HCT116 (cell line): ENCODE measurements around the gene NDUFC2. TPM values are rescaled to one million over a fixed set of nuclear protein-coding genes. Genes with fewer than 3 reads are reported as not detected.

Source experiments
- ATAC-seq: fragments of 200-7000 bp; cut with Tn5 transposase; 2 replicates; pipeline ENCODE4 v1.9.1; 2020; ENCODE audit warnings: mild to moderate bottlenecking, moderate library complexity
- BruUV-seq: library from RNA; stranded (reverse); fragments of 400-500 nt; replicated peaks from 2 replicates; lab custom pipeline; 2021; lab: Mats Ljungman, UMichigan
- CTCF ChIA-PET: fragments of 300-600 bp; sonication (Branson Sonifier 250); formaldehyde crosslinking; loops from one replicate; lab custom pipeline; 2021; ENCODE audit warnings: antibody characterized with exemption; lab: Charles Lee
- POLR2A ChIA-PET: fragments of 300-600, 350-600 bp; sonication (Branson Sonifier 250); formaldehyde crosslinking; loops from one replicate; lab custom pipeline; 2021; ENCODE audit warnings: antibody characterized with exemption; lab: Charles Lee
- RAD21 ChIA-PET, 2 experiments: fragments of 300-600 bp; sonication (Branson Sonifier 250); formaldehyde crosslinking; loops; one replicate each; lab custom pipeline; 2023; ENCODE audit warnings: low total read pairs in 2 of 2; ENCODE audit not compliant: uncharacterized antibody in 2 of 2, unreplicated experiment in 2 of 2, low non-redundant PET in 1 of 2; lab: Charles Lee
- DNase-seq: peaks from one replicate; pipeline ENCODE4 v3.0.0-alpha.2; 2010; ENCODE audit warnings: low read depth, low spot score
- H2AFZ ChIP-seq: fragments of 200-600 bp; shearing (Covaris generic), sonication (generic); 2 replicates; pipeline ENCODE4 v1.6.1; 2017; ENCODE audit warnings: low read depth, mixed run types, mixed read lengths, antibody characterized with exemption, low read length; ENCODE audit not compliant: poor library complexity, severe bottlenecking
- H3K27ac ChIP-seq: 2 replicates; pipeline ENCODE4 v1.5.1; 2012; ENCODE audit warnings: low read depth, low read length
- H3K27me3 ChIP-seq: fragments of 200-600 bp; sonication (generic); 2 replicates; pipeline ENCODE4 v1.6.1; 2016; ENCODE audit warnings: mixed run types, low read length, mixed read lengths; ENCODE audit not compliant: insufficient read depth
- H3K36me3 ChIP-seq, 2 experiments: fragments of 200-500 bp in 1 of 2; fragments of 200-600 bp in 1 of 2; sonication (Bioruptor generic) in 1 of 2; sonication (generic) in 1 of 2; 2 replicates each; pipeline versions ENCODE4 v1.5.1 to v1.6.1; 2014 to 2016; ENCODE audit warnings: low read length in 2 of 2, inconsistent platforms in 1 of 2, mixed read lengths in 1 of 2, mixed run types in 1 of 2; ENCODE audit not compliant: insufficient read depth in 2 of 2, control insufficient read depth in 1 of 2
- H3K4me1 ChIP-seq, 2 experiments: fragments of 200-600 bp in 1 of 2; sonication (generic) in 1 of 2; 2 replicates each; pipeline versions ENCODE4 v1.5.1 to v1.6.1; 2012 to 2017; ENCODE audit warnings: low read length in 2 of 2, inconsistent platforms in 1 of 2, mild to moderate bottlenecking in 1 of 2, mixed read lengths in 1 of 2, mixed run types in 1 of 2, moderate library complexity in 1 of 2; ENCODE audit not compliant: insufficient read depth in 2 of 2, control insufficient read depth in 1 of 2
- H3K4me2 ChIP-seq: fragments of 200-600 bp; sonication (generic); 2 replicates; pipeline ENCODE4 v1.6.1; 2017; ENCODE audit warnings: mixed run types, low read length, mixed read lengths
- H3K4me3 ChIP-seq, 2 experiments: fragments of 200-600 bp in 1 of 2; sonication (generic) in 1 of 2; replicated peaks in 1 of 2; 2 replicates each; pipeline ENCODE4 v1.5.1; 2011 to 2016; ENCODE audit warnings: low read length in 2 of 2, control low read depth in 1 of 2, low read depth in 1 of 2, mild to moderate bottlenecking in 1 of 2, mixed read lengths in 1 of 2, mixed run types in 1 of 2
- H3K79me2 ChIP-seq: fragments of 200-600 bp; sonication (generic); 2 replicates; pipeline ENCODE4 v1.6.1; 2017; ENCODE audit warnings: mild to moderate bottlenecking, mixed run types, low read length, moderate library complexity, mixed read lengths; ENCODE audit not compliant: insufficient read depth
- H3K9ac ChIP-seq: fragments of 200-600 bp; sonication (generic); 2 replicates; pipeline ENCODE4 v1.6.1; 2016; ENCODE audit warnings: low read length, mixed read lengths
- H3K9me2 ChIP-seq: fragments of 200-600 bp; sonication (generic), shearing (Covaris generic); 2 replicates; pipeline ENCODE4 v1.6.1; 2017; ENCODE audit warnings: mixed run types, mild to moderate bottlenecking, moderate library complexity; ENCODE audit not compliant: insufficient read depth
- H3K9me3 ChIP-seq, 2 experiments: fragments of 200-500 bp in 1 of 2; fragments of 200-600 bp in 1 of 2; sonication (Bioruptor generic) in 1 of 2; sonication (generic) in 1 of 2; 2 replicates each; pipeline ENCODE4 v1.6.1; 2014 to 2017; ENCODE audit warnings: low read length in 2 of 2, mixed read lengths in 2 of 2, inconsistent platforms in 1 of 2, low read depth in 1 of 2, mild to moderate bottlenecking in 1 of 2, mixed run types in 1 of 2, moderate library complexity in 1 of 2; ENCODE audit not compliant: control insufficient read depth in 1 of 2, insufficient read depth in 1 of 2
- H4K20me1 ChIP-seq: fragments of 200-600 bp; sonication (generic), shearing (Covaris generic); 2 replicates; pipeline ENCODE4 v1.6.1; 2017; ENCODE audit warnings: mixed run types, mild to moderate bottlenecking, moderate library complexity; ENCODE audit not compliant: insufficient read depth
- CEBPB ChIP-seq: IDR thresholded peaks from 2 replicates; pipeline ENCODE4 v1.6.1; 2012; ENCODE audit warnings: low read depth
- ELF1 ChIP-seq: IDR thresholded peaks from 2 replicates; pipeline ENCODE4 v1.6.1; 2012; ENCODE audit warnings: low read depth, borderline replicate concordance
- EZH2phosphoT487 ChIP-seq: fragments of 200-600 bp; IDR thresholded peaks from 2 replicates; pipeline ENCODE4 v1.6.1; 2018; ENCODE audit warnings: antibody characterized with exemption, borderline replicate concordance
- JUND ChIP-seq: IDR thresholded peaks from 2 replicates; pipeline ENCODE4 v1.6.1; 2012
- POLR2A ChIP-seq: IDR thresholded peaks from 2 replicates; pipeline ENCODE4 v1.7.0; 2011; ENCODE audit warnings: borderline replicate concordance; ENCODE audit not compliant: insufficient read depth, insufficient read length; ENCODE audit errors: extremely low read depth
- SP1 ChIP-seq: IDR thresholded peaks from 2 replicates; pipeline ENCODE4 v1.6.1; 2012; ENCODE audit warnings: low read depth
- SRF ChIP-seq: IDR thresholded peaks from 2 replicates; pipeline ENCODE4 v1.6.1; 2012; ENCODE audit warnings: low read depth
- TCF7L2 ChIP-seq: IDR thresholded peaks from 2 replicates; pipeline ENCODE4 v1.7.0; 2011; ENCODE audit warnings: borderline replicate concordance, inconsistent platforms; ENCODE audit not compliant: insufficient read depth, insufficient read length; ENCODE audit errors: extremely low read depth
- YY1 ChIP-seq: IDR thresholded peaks from 2 replicates; pipeline ENCODE4 v1.6.1; 2011; ENCODE audit warnings: low read length, low read depth, moderate library complexity, mild to moderate bottlenecking; ENCODE audit not compliant: insufficient replicate concordance; ENCODE audit errors: extremely low read depth
- ZFX ChIP-seq: fragments of 450-650 bp; IDR thresholded peaks from 2 replicates; pipeline ENCODE4 v1.6.1; 2017
- intact Hi-C: fragments of 100-400 bp; cut with micrococcal nuclease; formaldehyde crosslinking; loops from 2 replicates; pipeline ENCODE4 v1.10.0; 2022
- total RNA-seq: library from RNA; stranded (reverse); gene quantifications from one replicate; pipeline ENCODE4 v1.2.1, GENCODE V29; 2021; ENCODE audit not compliant: unreplicated experiment
- TF ChIP-seq, protein P1 (sequence below): IDR thresholded peaks from 2 replicates; pipeline ENCODE4 v1.6.1; 2012
- TF ChIP-seq, protein P2 (sequence below), 3 experiments: fragments of 200-600 bp in 1 of 3; sonication (generic) in 1 of 3; IDR thresholded peaks in 2 of 3; conservative IDR thresholded peaks in 1 of 3; 2 replicates each; pipeline ENCODE4 v1.5.1; 2012 to 2017; ENCODE audit warnings: low read depth in 2 of 3, low read length in 2 of 3, antibody characterized with exemption in 1 of 3, borderline replicate concordance in 1 of 3, control low read depth in 1 of 3, mild to moderate bottlenecking in 1 of 3, mixed read lengths in 1 of 3, mixed run types in 1 of 3, moderate library complexity in 1 of 3; ENCODE audit not compliant: insufficient read depth in 1 of 3
- TF ChIP-seq, protein P3 (sequence below): IDR thresholded peaks from 2 replicates; pipeline ENCODE4 v1.6.1; 2012; ENCODE audit warnings: low read depth
- TF ChIP-seq, protein P4 (sequence below): IDR thresholded peaks from 2 replicates; pipeline ENCODE4 v1.6.1; 2012

NDUFC2 gene
- total RNA-seq, 1 experiment from 2014 or later = 225 TPM

DNA sequence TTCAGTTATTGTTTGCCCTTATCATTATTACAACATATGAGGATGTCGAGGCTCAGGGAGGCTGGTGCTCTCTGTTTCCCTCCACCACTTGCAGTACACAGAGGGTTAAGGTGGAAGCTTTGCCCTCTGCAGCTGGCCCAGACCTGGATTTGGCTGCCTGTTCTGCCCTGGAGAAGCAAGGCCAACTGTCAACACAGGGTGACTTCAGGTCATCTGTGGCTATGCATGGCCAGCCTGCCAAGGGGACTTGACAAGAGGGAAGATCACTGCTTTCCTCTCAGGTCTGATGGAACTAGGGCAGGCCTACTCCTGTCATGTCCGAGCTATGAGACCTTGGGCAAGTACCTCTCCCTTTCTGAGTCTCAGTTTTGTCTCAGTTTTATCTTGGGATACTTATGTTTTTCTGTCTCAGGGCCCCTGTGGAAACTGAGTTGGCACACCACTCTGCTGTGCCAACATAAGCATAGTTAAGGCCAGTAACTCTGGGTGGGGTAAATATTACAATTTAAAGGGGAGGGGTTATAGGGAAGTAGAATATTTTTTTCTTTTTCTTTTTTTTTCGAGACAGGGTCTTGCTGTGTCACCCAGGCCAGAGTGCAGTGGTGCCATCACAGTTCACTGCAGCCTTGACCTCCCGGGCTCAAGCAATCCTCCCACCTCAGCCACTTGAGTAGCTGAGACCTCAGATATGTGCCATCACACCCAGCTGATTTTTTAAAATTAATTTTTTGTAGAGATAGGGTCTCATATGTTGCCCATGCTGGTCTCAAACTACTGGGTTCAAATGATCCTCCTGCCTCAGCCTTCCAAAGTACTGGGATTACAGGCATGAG lies 18.4 kb downstream of the NDUFC2 start:
- Histone ChIP-seq H3K4me1 (no peaks in the 10 kb centered on the region), H3K79me2 (no peaks in the 10 kb centered on the region), H3K36me3 (no peaks in the 10 kb centered on the region), H4K20me1 (no peaks in the 10 kb centered on the region), H3K27ac (no peak overlapping the region), H2AFZ (no peak overlapping the region), H3K4me3 (no peak overlapping the region), H3K9me3 (no peaks in the 10 kb centered on the region), H3K27me3 (no peaks in the 10 kb centered on the region), H3K9me2 (no peaks in the 10 kb centered on the region), H3K4me2 (no peak overlapping the region), H3K9ac (no peak overlapping the region)
- ChIA-PET POLR2A (no interaction called here), CTCF (no interaction called here), RAD21 (no interaction called here)
- BruUV-seq = no TSS peak
- intact Hi-C loops = no loop called here
- TF ChIP-seq JUND = no peak
- TF ChIP-seq CEBPB = no peak
- TF ChIP-seq EZH2phosphoT487 = no peak
- TF ChIP-seq, protein P1, sequence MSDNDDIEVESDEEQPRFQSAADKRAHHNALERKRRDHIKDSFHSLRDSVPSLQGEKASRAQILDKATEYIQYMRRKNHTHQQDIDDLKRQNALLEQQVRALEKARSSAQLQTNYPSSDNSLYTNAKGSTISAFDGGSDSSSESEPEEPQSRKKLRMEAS = no peak
- TF ChIP-seq SP1 = no peak
- TF ChIP-seq SRF = no peak
- TF ChIP-seq, protein P2, sequence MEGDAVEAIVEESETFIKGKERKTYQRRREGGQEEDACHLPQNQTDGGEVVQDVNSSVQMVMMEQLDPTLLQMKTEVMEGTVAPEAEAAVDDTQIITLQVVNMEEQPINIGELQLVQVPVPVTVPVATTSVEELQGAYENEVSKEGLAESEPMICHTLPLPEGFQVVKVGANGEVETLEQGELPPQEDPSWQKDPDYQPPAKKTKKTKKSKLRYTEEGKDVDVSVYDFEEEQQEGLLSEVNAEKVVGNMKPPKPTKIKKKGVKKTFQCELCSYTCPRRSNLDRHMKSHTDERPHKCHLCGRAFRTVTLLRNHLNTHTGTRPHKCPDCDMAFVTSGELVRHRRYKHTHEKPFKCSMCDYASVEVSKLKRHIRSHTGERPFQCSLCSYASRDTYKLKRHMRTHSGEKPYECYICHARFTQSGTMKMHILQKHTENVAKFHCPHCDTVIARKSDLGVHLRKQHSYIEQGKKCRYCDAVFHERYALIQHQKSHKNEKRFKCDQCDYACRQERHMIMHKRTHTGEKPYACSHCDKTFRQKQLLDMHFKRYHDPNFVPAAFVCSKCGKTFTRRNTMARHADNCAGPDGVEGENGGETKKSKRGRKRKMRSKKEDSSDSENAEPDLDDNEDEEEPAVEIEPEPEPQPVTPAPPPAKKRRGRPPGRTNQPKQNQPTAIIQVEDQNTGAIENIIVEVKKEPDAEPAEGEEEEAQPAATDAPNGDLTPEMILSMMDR (IDR thresholded peaks at IDR 0.05 in 2 of 3, conservative IDR thresholded peaks at IDR 0.05 in 1 of 3; ENCODE audit: borderline replicate concordance in 1 of 3, insufficient read depth in 1 of 3, low read depth in 2 of 3, low read length in 2 of 3) = no peak
- no peak for TF ChIP-seq ELF1
- TF ChIP-seq YY1 = no peak
- no peak for TF ChIP-seq POLR2A
- TF ChIP-seq ZFX = no peak
- no peak for TF ChIP-seq TCF7L2
- TF ChIP-seq, protein P3, sequence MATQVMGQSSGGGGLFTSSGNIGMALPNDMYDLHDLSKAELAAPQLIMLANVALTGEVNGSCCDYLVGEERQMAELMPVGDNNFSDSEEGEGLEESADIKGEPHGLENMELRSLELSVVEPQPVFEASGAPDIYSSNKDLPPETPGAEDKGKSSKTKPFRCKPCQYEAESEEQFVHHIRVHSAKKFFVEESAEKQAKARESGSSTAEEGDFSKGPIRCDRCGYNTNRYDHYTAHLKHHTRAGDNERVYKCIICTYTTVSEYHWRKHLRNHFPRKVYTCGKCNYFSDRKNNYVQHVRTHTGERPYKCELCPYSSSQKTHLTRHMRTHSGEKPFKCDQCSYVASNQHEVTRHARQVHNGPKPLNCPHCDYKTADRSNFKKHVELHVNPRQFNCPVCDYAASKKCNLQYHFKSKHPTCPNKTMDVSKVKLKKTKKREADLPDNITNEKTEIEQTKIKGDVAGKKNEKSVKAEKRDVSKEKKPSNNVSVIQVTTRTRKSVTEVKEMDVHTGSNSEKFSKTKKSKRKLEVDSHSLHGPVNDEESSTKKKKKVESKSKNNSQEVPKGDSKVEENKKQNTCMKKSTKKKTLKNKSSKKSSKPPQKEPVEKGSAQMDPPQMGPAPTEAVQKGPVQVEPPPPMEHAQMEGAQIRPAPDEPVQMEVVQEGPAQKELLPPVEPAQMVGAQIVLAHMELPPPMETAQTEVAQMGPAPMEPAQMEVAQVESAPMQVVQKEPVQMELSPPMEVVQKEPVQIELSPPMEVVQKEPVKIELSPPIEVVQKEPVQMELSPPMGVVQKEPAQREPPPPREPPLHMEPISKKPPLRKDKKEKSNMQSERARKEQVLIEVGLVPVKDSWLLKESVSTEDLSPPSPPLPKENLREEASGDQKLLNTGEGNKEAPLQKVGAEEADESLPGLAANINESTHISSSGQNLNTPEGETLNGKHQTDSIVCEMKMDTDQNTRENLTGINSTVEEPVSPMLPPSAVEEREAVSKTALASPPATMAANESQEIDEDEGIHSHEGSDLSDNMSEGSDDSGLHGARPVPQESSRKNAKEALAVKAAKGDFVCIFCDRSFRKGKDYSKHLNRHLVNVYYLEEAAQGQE = no peak
- TF ChIP-seq, protein P4, sequence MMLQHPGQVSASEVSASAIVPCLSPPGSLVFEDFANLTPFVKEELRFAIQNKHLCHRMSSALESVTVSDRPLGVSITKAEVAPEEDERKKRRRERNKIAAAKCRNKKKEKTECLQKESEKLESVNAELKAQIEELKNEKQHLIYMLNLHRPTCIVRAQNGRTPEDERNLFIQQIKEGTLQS = no peak
- ATAC-seq = no peak
- no peak for DNase-seq
